Upper lobe of left lung (tissue), 6 donors: ENCODE measurements around the gene XYLT2. TPM values are rescaled to one million over a fixed set of nuclear protein-coding genes. Genes with fewer than 3 reads are reported as not detected.

Source experiments
- ATAC-seq, 2 donors: fragments of 200-7000 bp; cut with Tn5 transposase; one replicate each; pipeline ENCODE4 v1.9.1; 2022; ENCODE audit warnings: mild to moderate bottlenecking in 2 of 2, moderate library complexity in 2 of 2; ENCODE audit not compliant: low FRiP score in 2 of 2
- DNase-seq, 2 donors: peaks; one replicate each; pipeline ENCODE4 v3.0.0-alpha.2; 2019 to 2020
- H3K27ac ChIP-seq, 4 donors: fragments of 200-600 bp; sonication (generic); one replicate each; pipeline ENCODE4 v1.5.1; 2016 to 2019
- H3K27me3 ChIP-seq, 4 donors: fragments of 200-600 bp; sonication (generic); one replicate each; pipeline ENCODE4 v1.5.1; 2017 to 2019
- H3K36me3 ChIP-seq, 4 donors: fragments of 200-600 bp; sonication (generic); one replicate each; pipeline ENCODE4 v1.5.1; 2016 to 2019
- H3K4me1 ChIP-seq, 4 donors: fragments of 200-600 bp; sonication (generic); one replicate each; pipeline ENCODE4 v1.5.1; 2018 to 2019
- H3K4me3 ChIP-seq, 4 donors: fragments of 200-600 bp; sonication (generic); one replicate each; pipeline ENCODE4 v1.5.1; 2017 to 2019; ENCODE audit warnings: mild to moderate bottlenecking in 2 of 4, moderate library complexity in 1 of 4
- H3K9me3 ChIP-seq, 4 donors: fragments of 200-600 bp; sonication (generic); one replicate each; pipeline ENCODE4 v1.5.1; 2018 to 2019
- EP300 ChIP-seq, 4 donors: sonication (generic); formaldehyde crosslinking; IDR thresholded peaks; one replicate each; pipeline ENCODE4 v1.5.1; 2017; ENCODE audit warnings: antibody characterized with exemption in 4 of 4, control low read depth in 2 of 4
- POLR2A ChIP-seq, 4 donors: fragments of 450-650 bp; IDR thresholded peaks; one replicate each; pipeline ENCODE4 v1.5.1; 2016 to 2017; ENCODE audit warnings: antibody characterized with exemption in 4 of 4, mild to moderate bottlenecking in 2 of 4
- POLR2AphosphoS5 ChIP-seq, 2 donors: sonication (generic); formaldehyde crosslinking; IDR thresholded peaks; one replicate each; pipeline ENCODE4 v1.5.1; 2017; ENCODE audit warnings: antibody characterized with exemption in 2 of 2
- WGBS, 2 donors: methylation state at CpG; one replicate each; pipeline ENCODE4 v1.1.5; 2017 to 2018; 5-methylcytosine and 5-hydroxymethylcytosine counted together
- total RNA-seq, 6 donors: library from RNA; depleted of rRNA in 4 of 6; stranded (reverse); fragments of >200 nt in 4 of 6; gene quantifications; one replicate each; pipeline versions ENCODE4 v1.1.0 to v1.2.1, GENCODE V29; 2016 to 2021
- TF ChIP-seq, protein P1 (sequence below), 6 experiments: fragments of 450-650 bp in 4 of 6; fragments of 200-600 bp in 2 of 6; sonication (generic) in 2 of 6; IDR thresholded peaks; one replicate each; pipeline ENCODE4 v1.5.1; 2016 to 2019; ENCODE audit warnings: antibody characterized with exemption in 6 of 6
- donor health status: DM: no; HTN: no; CAD: no; lungs with moderate emphysema.
- donor health status: DM: no; HTN: yes; CAD: no; lungs with severe emphysema.

XYLT2 gene
- total RNA-seq, 6 donors from 2014 or later: 16.4 to 33.5 (median 19.2) TPM

DNA sequence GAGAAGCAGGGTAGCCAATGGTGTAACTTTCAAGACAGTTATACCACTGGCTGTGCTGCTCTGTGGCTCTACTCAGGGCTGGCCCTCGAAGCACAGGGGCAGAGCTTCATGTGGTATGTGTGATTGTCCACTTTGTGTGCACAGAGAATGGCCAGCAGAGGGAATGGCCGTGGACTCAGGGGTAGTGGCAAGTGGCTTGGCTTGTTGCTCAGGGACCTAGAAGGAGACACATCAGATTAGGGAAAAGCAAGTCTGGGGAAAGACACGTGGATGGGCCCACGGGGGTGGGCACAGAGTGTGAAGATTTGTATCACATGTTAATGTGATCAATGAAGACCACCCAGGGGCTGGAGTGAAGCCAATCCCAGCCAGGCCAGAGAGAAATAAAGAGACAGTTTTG, 20.0 kb upstream of the XYLT2 start:
- ATAC-seq: no peak
- TF ChIP-seq, protein P1, sequence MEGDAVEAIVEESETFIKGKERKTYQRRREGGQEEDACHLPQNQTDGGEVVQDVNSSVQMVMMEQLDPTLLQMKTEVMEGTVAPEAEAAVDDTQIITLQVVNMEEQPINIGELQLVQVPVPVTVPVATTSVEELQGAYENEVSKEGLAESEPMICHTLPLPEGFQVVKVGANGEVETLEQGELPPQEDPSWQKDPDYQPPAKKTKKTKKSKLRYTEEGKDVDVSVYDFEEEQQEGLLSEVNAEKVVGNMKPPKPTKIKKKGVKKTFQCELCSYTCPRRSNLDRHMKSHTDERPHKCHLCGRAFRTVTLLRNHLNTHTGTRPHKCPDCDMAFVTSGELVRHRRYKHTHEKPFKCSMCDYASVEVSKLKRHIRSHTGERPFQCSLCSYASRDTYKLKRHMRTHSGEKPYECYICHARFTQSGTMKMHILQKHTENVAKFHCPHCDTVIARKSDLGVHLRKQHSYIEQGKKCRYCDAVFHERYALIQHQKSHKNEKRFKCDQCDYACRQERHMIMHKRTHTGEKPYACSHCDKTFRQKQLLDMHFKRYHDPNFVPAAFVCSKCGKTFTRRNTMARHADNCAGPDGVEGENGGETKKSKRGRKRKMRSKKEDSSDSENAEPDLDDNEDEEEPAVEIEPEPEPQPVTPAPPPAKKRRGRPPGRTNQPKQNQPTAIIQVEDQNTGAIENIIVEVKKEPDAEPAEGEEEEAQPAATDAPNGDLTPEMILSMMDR (IDR thresholded peaks at IDR 0.05): no peak
- TF ChIP-seq POLR2AphosphoS5 (IDR thresholded peaks at IDR 0.05) (no peak), POLR2A (IDR thresholded peaks at IDR 0.05) (no peak), EP300 (IDR thresholded peaks at IDR 0.05) (no peak)
- Histone ChIP-seq H3K36me3 (no peaks in the 10 kb centered on the region), H3K27me3 (no peaks in the 10 kb centered on the region), H3K4me1 (no peaks in the 10 kb centered on the region), H3K9me3 (no peaks in the 10 kb centered on the region), H3K4me3 (no peak overlapping the region), H3K27ac (no peak overlapping the region)
- no peak for DNase-seq
- WGBS, 2 donors: 59 to 71% methylated on average over 3 to 4 of the region's 4 CpGs

- 52 to 64% methylated on average over 9 of the region's 9 CpGs for WGBS, 2 donors
- no peaks in the 10 kb centered on the region for H3K27me3 ChIP-seq
- no peak overlapping the region for H3K27ac ChIP-seq
- no peak overlapping the region for H3K4me3 ChIP-seq
- TF ChIP-seq, protein P1 (IDR thresholded peaks at IDR 0.05): no peak
- TF ChIP-seq POLR2AphosphoS5 (IDR thresholded peaks at IDR 0.05) (no peak), POLR2A (IDR thresholded peaks at IDR 0.05) (no peak), EP300 (IDR thresholded peaks at IDR 0.05) (no peak)
- no peaks in the 10 kb centered on the region for H3K4me1 ChIP-seq
- H3K36me3 ChIP-seq: no peaks in the 10 kb centered on the region
- DNase-seq (no peak), ATAC-seq (no peak)
- H3K9me3 ChIP-seq: no peaks in the 10 kb centered on the region
Observed at GRCh38 chr17:50326831-50327364, 19.0 kb upstream of the XYLT2 start.

DNA sequence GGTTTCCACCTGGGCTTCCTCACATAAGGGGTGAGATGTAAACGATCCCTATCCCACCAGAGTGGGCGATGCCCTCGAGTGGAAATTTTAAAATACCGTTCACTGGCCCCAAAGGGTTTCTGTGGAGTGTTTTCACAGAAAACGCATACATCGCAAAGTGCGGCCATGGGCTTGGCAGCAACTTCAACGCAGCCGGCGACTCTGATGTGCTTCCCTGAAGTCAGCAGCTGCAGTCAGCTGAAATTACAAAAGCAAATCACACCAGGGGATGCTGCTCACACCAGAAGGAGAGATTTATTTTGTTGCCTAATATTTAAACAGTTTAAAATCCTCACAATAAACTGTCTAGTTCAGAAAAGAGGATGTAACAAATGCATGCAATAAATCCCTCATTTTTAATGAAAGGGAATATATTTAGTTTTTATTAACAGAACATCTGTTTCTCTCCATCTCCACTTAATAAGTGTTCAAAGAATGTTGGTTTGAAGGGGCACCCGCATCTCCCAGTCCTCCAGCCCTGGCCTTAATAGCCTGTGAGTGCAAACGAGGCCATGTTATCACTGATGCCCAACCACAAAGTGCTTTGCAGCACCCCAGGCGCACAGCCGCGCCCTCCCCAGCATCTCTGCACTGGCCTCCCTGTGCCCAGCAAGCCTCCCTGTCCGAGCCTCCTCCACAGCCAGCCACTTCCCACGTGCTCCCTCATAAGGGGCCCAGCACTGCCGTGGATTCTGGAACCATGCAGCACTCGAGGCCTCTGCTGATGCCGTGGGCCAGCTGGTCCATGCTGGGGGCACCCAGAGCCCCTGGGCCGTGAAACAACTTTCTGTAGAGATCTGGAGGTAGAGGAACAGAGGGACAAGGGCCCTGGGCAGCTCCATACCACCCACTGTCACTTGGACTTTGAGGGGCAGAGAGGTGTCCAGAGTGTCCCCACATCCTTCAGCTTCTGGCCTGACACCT, 17.3 kb upstream of the XYLT2 start:
- 73 to 78% methylated on average over 21 of the region's 21 CpGs for WGBS, 2 donors
- Histone ChIP-seq H3K4me1 (no peaks in the 10 kb centered on the region), H3K27ac (no peak overlapping the region)

DNA sequence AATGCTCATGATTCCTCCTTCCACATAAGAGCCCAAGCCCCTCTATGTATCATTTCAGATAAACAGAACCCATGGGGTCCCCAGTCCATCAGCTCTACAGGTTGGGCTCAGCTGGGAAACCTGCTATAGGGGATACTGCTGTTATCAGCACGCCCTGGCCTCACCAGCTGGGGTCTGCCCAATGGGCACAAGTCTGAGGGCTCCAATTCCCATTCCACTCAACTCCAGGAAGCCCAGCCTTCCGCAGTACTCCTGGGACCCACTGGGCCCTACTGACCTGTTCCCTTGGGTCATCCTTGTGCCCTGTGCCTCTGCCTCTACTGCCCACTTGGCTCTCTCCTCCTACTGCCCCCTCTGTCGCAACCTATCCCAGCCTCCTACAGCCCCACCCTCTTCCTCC, 16.2 kb upstream of the XYLT2 start:
- DNase-seq (no peak), ATAC-seq (no peak)
- Histone ChIP-seq H3K27ac (no peak overlapping the region), H3K27me3 (no peaks in the 10 kb centered on the region), H3K4me3 (no peak overlapping the region), H3K36me3 (no peaks in the 10 kb centered on the region), H3K4me1 (no peaks in the 10 kb centered on the region), H3K9me3 (no peaks in the 10 kb centered on the region)
- TF ChIP-seq, protein P1 (IDR thresholded peaks at IDR 0.05): no peak
- TF ChIP-seq POLR2A (IDR thresholded peaks at IDR 0.05) (no peak), EP300 (IDR thresholded peaks at IDR 0.05) (no peak), POLR2AphosphoS5 (IDR thresholded peaks at IDR 0.05) (no peak)
- 58 to 77% methylated on average over 2 to 3 of the region's 3 CpGs for WGBS, 2 donors

More for the DNA sequence above, 17.3 kb upstream of the XYLT2 start:
- ATAC-seq (no peak), DNase-seq (peak in 1 of 2 donors; percentile 55)
- no peaks in the 10 kb centered on the region for H3K9me3 ChIP-seq
- no peak overlapping the region for H3K4me3 ChIP-seq
- H3K36me3 ChIP-seq: no peaks in the 10 kb centered on the region
- no peaks in the 10 kb centered on the region for H3K27me3 ChIP-seq
- TF ChIP-seq POLR2A (IDR thresholded peaks at IDR 0.05): no peak
- TF ChIP-seq EP300 (IDR thresholded peaks at IDR 0.05): no peak
- TF ChIP-seq, protein P1 (IDR thresholded peaks at IDR 0.05): no peak
